ENCODE data around the gene CYTH1. TPM values are rescaled to one million over a fixed set of nuclear protein-coding genes. Genes with fewer than 3 reads are reported as not detected.

CYTH1 gene
- total and polyA plus RNA-seq, 8 donors: 18.3 to 34.4 (median 23.5) TPM

- ATAC-seq (no peak), FAIRE-seq (no peak), DNase-seq (no peak)
- 88 to 95% methylated on average over 8 of the region's 8 CpGs for WGBS, 2 donors
- no peaks in the 10 kb centered on the region for H3K9me3 ChIP-seq
- no peaks in the 10 kb centered on the region for H3K27me3 ChIP-seq
- peaks cover 0 to 22% (median 0%) of the 10 kb centered on the region in 3 donors for H3K36me3 ChIP-seq
- H3K4me3 ChIP-seq: no peak overlapping the region
- H3K27ac ChIP-seq: no peak overlapping the region
- no peaks in the 10 kb centered on the region for H3K4me1 ChIP-seq
- intact Hi-C loops (cut with DNase I): loop anchor here in 1 of 3 donors (10.0 kb wide), 1 partner anchor 199 kb away; no protein-coding TSS in a partner anchor
- no peak for TF ChIP-seq CTCF (IDR thresholded peaks at IDR 0.05)
These were observed 88.6 kb downstream of the CYTH1 start for GRCh38 chr17:78693346-78694083.

- FAIRE-seq (no peak), DNase-seq (no peak), ATAC-seq (no peak)
- Histone ChIP-seq H3K9me3 (no peaks in the 10 kb centered on the region), H3K27me3 (no peaks in the 10 kb centered on the region), H3K4me3 (no peak overlapping the region), H3K36me3 (peaks cover 0 to 25% (median 4%) of the 10 kb centered on the region in 3 donors), H3K4me1 (no peaks in the 10 kb centered on the region), H3K27ac (no peak overlapping the region)
- intact Hi-C loops (cut with DNase I): loop anchor here in 1 of 3 donors (10.0 kb wide), 1 partner anchor 198 kb away; no protein-coding TSS in a partner anchor
- no peak for TF ChIP-seq CTCF (IDR thresholded peaks at IDR 0.05)
- 92 to 94% methylated on average over 15 of the region's 15 CpGs for WGBS, 2 donors
These were observed 89.5 kb downstream of the CYTH1 start for GRCh38 chr17:78692460-78693010.

- Histone ChIP-seq H3K4me3 (no peak overlapping the region), H3K9me3 (no peaks in the 10 kb centered on the region), H3K27me3 (no peaks in the 10 kb centered on the region), H3K27ac (no peak overlapping the region), H3K36me3 (peaks cover 0 to 25% (median 4%) of the 10 kb centered on the region in 3 donors), H3K4me1 (no peaks in the 10 kb centered on the region)
- ATAC-seq (no peak), DNase-seq (no peak), FAIRE-seq (no peak)
- intact Hi-C loops (cut with DNase I): no loop called here
- TF ChIP-seq CTCF (IDR thresholded peaks at IDR 0.05): no peak
- 93 to 94% methylated on average over 2 of the region's 2 CpGs for WGBS, 2 donors
These were observed 93.0 kb downstream of the CYTH1 start for GRCh38 chr17:78689029-78689428.

- no peak for FAIRE-seq
- no peak for TF ChIP-seq CTCF (IDR thresholded peaks at IDR 0.05)
- no peak overlapping the region for H3K27ac ChIP-seq
- H3K36me3 ChIP-seq: peaks cover 0 to 19% (median 4%) of the 10 kb centered on the region in 3 donors
- H3K4me1 ChIP-seq: no peaks in the 10 kb centered on the region
- DNase-seq: no peak
- no peaks in the 10 kb centered on the region for H3K27me3 ChIP-seq
- no peak overlapping the region for H3K4me3 ChIP-seq
- no peaks in the 10 kb centered on the region for H3K9me3 ChIP-seq
- ATAC-seq: no peak
- WGBS, 2 donors: 93 to 97% methylated on average over 7 of the region's 7 CpGs
- intact Hi-C loops (cut with DNase I): no loop called here
These were observed 94.1 kb downstream of the CYTH1 start for GRCh38 chr17:78687944-78688343.

- FAIRE-seq (no peak), DNase-seq (no peak), ATAC-seq (no peak)
- H3K36me3 ChIP-seq: peaks cover 0 to 14% (median 4%) of the 10 kb centered on the region in 3 donors
- intact Hi-C loops (cut with DNase I): no loop called here
- no peak for TF ChIP-seq CTCF (IDR thresholded peaks at IDR 0.05)
- 89 to 92% methylated on average over 3 of the region's 3 CpGs for WGBS, 2 donors
- H3K9me3 ChIP-seq: no peaks in the 10 kb centered on the region
- H3K4me3 ChIP-seq: no peak overlapping the region
- no peak overlapping the region for H3K27ac ChIP-seq
- H3K4me1 ChIP-seq: no peaks in the 10 kb centered on the region
- H3K27me3 ChIP-seq: no peaks in the 10 kb centered on the region
These were observed 94.9 kb downstream of the CYTH1 start for GRCh38 chr17:78687125-78687524.

All from pancreas (tissue), 10 donors.